Sigmoid colon (tissue), 7 donors: ENCODE results near the gene NUMBL. TPM values are rescaled to one million over a fixed set of nuclear protein-coding genes. Genes with fewer than 3 reads are reported as not detected.

Experiments used
- DNase-seq: peaks from one replicate; pipeline ENCODE4 v3.0.0-alpha.2; 2019
- H3K27ac ChIP-seq, 4 donors: fragments of 200-600 bp; sonication (generic); one replicate each; pipeline ENCODE4 v1.5.1; 2016 to 2019; ENCODE audit warnings: mild to moderate bottlenecking in 1 of 4
- H3K27me3 ChIP-seq, 3 donors: fragments of 200-600 bp; sonication (generic); one replicate each; pipeline ENCODE4 v1.5.1; 2019; ENCODE audit warnings: mild to moderate bottlenecking in 1 of 3
- H3K36me3 ChIP-seq, 4 donors: fragments of 200-600 bp; sonication (generic); one replicate each; pipeline ENCODE4 v1.5.1; 2016 to 2019
- H3K4me1 ChIP-seq, 4 donors: fragments of 200-600 bp; sonication (generic); one replicate each; pipeline ENCODE4 v1.5.1; 2017 to 2019
- H3K4me3 ChIP-seq, 4 donors: fragments of 200-600 bp; sonication (generic); one replicate each; pipeline ENCODE4 v1.5.1; 2017 to 2019; ENCODE audit warnings: mild to moderate bottlenecking in 2 of 4, moderate library complexity in 1 of 4
- H3K9me3 ChIP-seq, 4 donors: fragments of 200-600 bp in 3 of 4; sonication (generic) in 3 of 4; one replicate each; pipeline versions ENCODE4 v1.5.1 to v1.6.1; 2013 to 2019
- EP300 ChIP-seq, 4 donors: sonication (generic); formaldehyde crosslinking; IDR thresholded peaks; one replicate each; pipeline ENCODE4 v1.6.1; 2017; ENCODE audit warnings: antibody characterized with exemption in 4 of 4
- POLR2A ChIP-seq, 2 donors: fragments of 450-650 bp; IDR thresholded peaks; one replicate each; pipeline ENCODE4 v1.6.1; 2016; ENCODE audit warnings: antibody characterized with exemption in 2 of 2, mild to moderate bottlenecking in 2 of 2, moderate library complexity in 2 of 2
- POLR2AphosphoS5 ChIP-seq, 4 donors: sonication (generic); formaldehyde crosslinking; IDR thresholded peaks; one replicate each; pipeline ENCODE4 v1.6.1; 2017; ENCODE audit warnings: antibody characterized with exemption in 4 of 4
- WGBS, 2 donors: extraction: QIAGEN DNeasy Blood & Tissue Kit; methylation state at CpG; one replicate each; pipeline ENCODE4 v1.1.7; 2013; 5-methylcytosine and 5-hydroxymethylcytosine counted together
- intact Hi-C: fragments of 100-400 bp; cut with DNase I; formaldehyde crosslinking; loops from one replicate; pipeline ENCODE4 v1.15.1; 2023
- polyA plus RNA-seq, 3 donors: library from polyadenylated mRNA; stranded (reverse); fragments of 200-250 nt; gene quantifications; one replicate each; pipeline ENCODE4 v1.2.3, GENCODE V29; 2013
- total RNA-seq, 4 donors: library from RNA; depleted of rRNA; stranded (reverse); fragments of >200 nt; gene quantifications; one replicate each; pipeline ENCODE4 v1.1.0, GENCODE V29; 2016
- TF ChIP-seq, protein P1 (sequence below), 4 experiments: fragments of 450-650 bp in 3 of 4; fragments of 200-600 bp in 1 of 4; IDR thresholded peaks; one replicate each; pipeline ENCODE4 v1.5.1; 2016 to 2019; ENCODE audit warnings: antibody characterized with exemption in 4 of 4, mild to moderate bottlenecking in 3 of 4, moderate library complexity in 2 of 4
- donor health status: healthy with polysubstance abuse.
- donor health status: Bipolar disorder and iron deficiency.
- donor health status: healthy.

Gene NUMBL
- total and polyA plus RNA-seq, 7 donors: 3.0 to 38.2 (median 21.9) TPM

DNA sequence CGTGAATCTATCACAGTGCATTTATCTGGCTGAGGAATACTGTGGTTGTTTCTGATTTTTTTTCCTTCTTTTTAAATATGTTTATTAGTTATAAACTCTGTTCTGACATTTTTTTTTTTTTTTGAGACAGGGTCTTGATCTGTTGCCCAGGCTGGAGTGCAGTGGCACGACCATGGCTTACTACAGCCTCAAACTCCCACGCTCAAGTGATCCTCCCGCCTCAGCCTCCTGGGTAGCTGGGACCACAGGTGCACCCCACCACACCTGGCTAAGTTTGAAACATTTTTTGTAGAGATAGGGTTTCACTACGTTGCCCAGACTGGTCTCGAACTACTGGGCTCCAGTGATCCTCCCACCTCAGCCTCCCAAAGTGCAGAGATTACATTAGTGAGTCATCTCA is 6.6 kb upstream of the NUMBL start:
- H3K4me1 ChIP-seq: peaks cover 0 to 4% (median 0%) of the 10 kb centered on the region in 4 donors
- peaks cover 10 to 88% (median 26%) of the 10 kb centered on the region in 4 donors for H3K36me3 ChIP-seq
- intact Hi-C loops: no loop called here
- WGBS, 2 donors: 95 to 96% methylated on average over 6 of the region's 6 CpGs
- H3K4me3 ChIP-seq: no peak overlapping the region
- no peak overlapping the region for H3K27ac ChIP-seq
- no peaks in the 10 kb centered on the region for H3K27me3 ChIP-seq
- TF ChIP-seq POLR2A (IDR thresholded peaks at IDR 0.05) (no peak), EP300 (IDR thresholded peaks at IDR 0.05) (no peak), POLR2AphosphoS5 (IDR thresholded peaks at IDR 0.05) (no peak)
- TF ChIP-seq, protein P1, sequence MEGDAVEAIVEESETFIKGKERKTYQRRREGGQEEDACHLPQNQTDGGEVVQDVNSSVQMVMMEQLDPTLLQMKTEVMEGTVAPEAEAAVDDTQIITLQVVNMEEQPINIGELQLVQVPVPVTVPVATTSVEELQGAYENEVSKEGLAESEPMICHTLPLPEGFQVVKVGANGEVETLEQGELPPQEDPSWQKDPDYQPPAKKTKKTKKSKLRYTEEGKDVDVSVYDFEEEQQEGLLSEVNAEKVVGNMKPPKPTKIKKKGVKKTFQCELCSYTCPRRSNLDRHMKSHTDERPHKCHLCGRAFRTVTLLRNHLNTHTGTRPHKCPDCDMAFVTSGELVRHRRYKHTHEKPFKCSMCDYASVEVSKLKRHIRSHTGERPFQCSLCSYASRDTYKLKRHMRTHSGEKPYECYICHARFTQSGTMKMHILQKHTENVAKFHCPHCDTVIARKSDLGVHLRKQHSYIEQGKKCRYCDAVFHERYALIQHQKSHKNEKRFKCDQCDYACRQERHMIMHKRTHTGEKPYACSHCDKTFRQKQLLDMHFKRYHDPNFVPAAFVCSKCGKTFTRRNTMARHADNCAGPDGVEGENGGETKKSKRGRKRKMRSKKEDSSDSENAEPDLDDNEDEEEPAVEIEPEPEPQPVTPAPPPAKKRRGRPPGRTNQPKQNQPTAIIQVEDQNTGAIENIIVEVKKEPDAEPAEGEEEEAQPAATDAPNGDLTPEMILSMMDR (IDR thresholded peaks at IDR 0.05): no peak
- no peaks in the 10 kb centered on the region for H3K9me3 ChIP-seq
- DNase-seq: no peak

DNA sequence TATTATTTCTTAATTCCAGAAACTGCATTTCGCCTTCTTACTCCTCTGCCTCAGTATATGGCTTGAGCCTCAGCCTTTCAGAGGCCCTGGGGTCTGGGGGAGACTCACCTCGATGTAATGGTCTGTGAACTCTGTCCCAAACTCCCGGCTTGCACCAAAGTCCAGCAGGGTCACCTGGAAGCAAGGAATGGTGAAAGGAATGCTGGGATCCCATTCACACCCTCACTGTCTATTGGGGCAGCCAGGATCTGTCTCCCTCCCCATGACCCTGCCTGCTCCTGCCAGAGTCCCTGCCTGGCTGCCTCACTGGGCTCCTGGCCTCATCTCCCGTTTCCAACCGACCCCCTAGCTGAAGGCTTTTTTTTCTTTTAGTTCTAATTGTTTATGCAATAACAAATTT is 5.4 kb upstream of the NUMBL start:
- Histone ChIP-seq H3K27me3 (no peaks in the 10 kb centered on the region), H3K4me1 (peaks cover 0 to 14% (median 10%) of the 10 kb centered on the region in 4 donors), H3K27ac (no peak overlapping the region), H3K36me3 (peaks cover 10 to 80% (median 25%) of the 10 kb centered on the region in 4 donors), H3K4me3 (no peak overlapping the region), H3K9me3 (no peaks in the 10 kb centered on the region)
- TF ChIP-seq POLR2A (IDR thresholded peaks at IDR 0.05): no peak
- TF ChIP-seq POLR2AphosphoS5 (IDR thresholded peaks at IDR 0.05): no peak
- TF ChIP-seq, protein P1 (IDR thresholded peaks at IDR 0.05): no peak
- no peak for TF ChIP-seq EP300 (IDR thresholded peaks at IDR 0.05)
- WGBS, 2 donors: 89 to 91% methylated on average over 5 of the region's 5 CpGs
- no peak for DNase-seq
- intact Hi-C loops: no loop called here

DNA sequence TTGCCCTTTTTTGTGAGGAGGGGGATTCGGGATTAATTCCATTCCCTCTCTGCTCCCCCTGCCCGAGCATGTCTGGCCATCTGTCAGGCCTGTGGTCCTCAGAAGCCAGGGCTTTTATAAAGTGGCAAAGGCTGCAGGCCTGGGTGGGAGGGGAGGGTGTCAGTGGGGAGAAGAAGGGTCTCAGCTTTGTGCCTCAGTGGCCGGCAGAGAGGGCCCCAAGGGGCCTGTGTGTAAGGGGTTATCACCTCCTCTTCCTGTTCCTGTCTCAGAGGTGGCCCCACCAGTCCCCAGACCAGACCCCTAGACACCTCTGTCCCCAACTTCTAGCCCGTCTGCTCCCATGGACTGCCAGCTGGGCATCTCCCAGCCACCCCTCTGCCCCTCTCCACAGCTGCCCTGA is 3.4 kb upstream of the NUMBL start:
- intact Hi-C loops: no loop called here
- Histone ChIP-seq H3K4me3 (no peak overlapping the region), H3K9me3 (no peaks in the 10 kb centered on the region), H3K27ac (no peak overlapping the region), H3K4me1 (peaks cover 0 to 27% (median 25%) of the 10 kb centered on the region in 4 donors), H3K27me3 (no peaks in the 10 kb centered on the region), H3K36me3 (peaks cover 5 to 60% (median 18%) of the 10 kb centered on the region in 4 donors)
- DNase-seq: no peak
- no peak for TF ChIP-seq POLR2A (IDR thresholded peaks at IDR 0.05)
- no peak for TF ChIP-seq EP300 (IDR thresholded peaks at IDR 0.05)
- no peak for TF ChIP-seq POLR2AphosphoS5 (IDR thresholded peaks at IDR 0.05)
- TF ChIP-seq, protein P1 (IDR thresholded peaks at IDR 0.05): no peak
- 78 to 90% methylated on average over 4 of the region's 4 CpGs for WGBS, 2 donors

DNA sequence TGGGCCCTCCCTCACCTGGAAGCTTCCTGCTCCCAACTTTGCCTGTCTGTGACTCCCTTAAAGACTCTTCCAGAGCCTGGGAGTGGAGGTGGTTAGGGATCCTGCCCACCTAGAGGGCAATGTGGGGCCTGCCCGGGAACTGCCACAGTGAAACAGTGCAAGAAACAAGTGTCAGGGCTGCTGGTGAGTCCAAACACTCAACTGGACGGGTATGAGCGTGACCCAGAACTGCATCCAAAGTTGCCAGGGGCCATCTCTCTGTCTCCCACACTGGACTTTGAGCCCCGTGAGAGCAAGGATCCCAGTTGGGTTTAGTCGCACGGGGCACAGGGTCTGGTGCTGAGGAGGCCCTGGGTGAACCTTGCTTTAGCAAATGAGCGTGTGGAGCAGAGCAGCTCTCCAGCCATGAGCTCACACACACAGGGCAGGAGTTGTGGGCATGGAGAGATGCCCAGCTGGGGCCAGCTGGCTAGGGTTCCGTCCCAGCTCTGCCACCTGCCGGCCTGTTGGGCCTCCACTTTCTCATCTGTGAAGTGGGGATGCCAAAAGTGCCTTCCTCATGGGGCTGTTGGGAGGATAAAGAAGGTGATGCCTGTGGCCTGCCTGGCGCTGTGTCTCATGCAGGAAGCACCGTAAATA is 2.8 kb upstream of the NUMBL start:
- no peak overlapping the region for H3K27ac ChIP-seq
- peaks cover 0 to 33% (median 29%) of the 10 kb centered on the region in 4 donors for H3K4me1 ChIP-seq
- H3K36me3 ChIP-seq: peaks cover 5 to 54% (median 18%) of the 10 kb centered on the region in 4 donors
- DNase-seq: no peak
- TF ChIP-seq, protein P1 (IDR thresholded peaks at IDR 0.05): no peak
- TF ChIP-seq POLR2AphosphoS5 (IDR thresholded peaks at IDR 0.05) (no peak), EP300 (IDR thresholded peaks at IDR 0.05) (no peak), POLR2A (IDR thresholded peaks at IDR 0.05) (no peak)
- H3K9me3 ChIP-seq: no peaks in the 10 kb centered on the region
- 92 to 93% methylated on average over 11 of the region's 11 CpGs for WGBS, 2 donors
- H3K27me3 ChIP-seq: no peaks in the 10 kb centered on the region
- intact Hi-C loops: no loop called here
- H3K4me3 ChIP-seq: no peak overlapping the region

DNA sequence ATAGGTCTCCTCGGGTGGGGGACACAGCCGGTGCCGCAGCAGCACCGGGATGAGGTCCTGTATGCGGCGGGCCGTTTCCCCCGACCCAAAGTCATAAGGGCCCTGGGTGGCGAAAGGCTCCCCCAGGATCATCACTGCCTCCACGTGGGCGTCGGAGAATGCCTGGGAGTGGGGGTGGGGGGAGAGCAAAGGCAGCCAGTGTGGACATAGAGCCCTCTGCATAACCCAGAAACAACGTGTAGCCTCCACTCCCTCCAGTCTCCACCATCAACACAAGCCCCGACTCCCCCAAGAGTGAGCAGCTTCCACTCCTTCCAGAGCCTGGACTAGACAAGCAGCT is 1.7 kb upstream of the NUMBL start:
- Histone ChIP-seq H3K27me3 (no peaks in the 10 kb centered on the region), H3K4me1 (peaks cover 0 to 43% (median 36%) of the 10 kb centered on the region in 4 donors), H3K27ac (peak overlapping the region; percentile 91 to 95 (median 94)), H3K36me3 (peaks cover 5 to 46% (median 18%) of the 10 kb centered on the region in 4 donors), H3K9me3 (no peaks in the 10 kb centered on the region), H3K4me3 (no peak overlapping the region)
- no peak for DNase-seq
- intact Hi-C loops: no loop called here
- 88 to 90% methylated on average over 14 of the region's 14 CpGs for WGBS, 2 donors
- no peak for TF ChIP-seq EP300 (IDR thresholded peaks at IDR 0.05)
- TF ChIP-seq POLR2AphosphoS5 (IDR thresholded peaks at IDR 0.05): no peak
- TF ChIP-seq POLR2A (IDR thresholded peaks at IDR 0.05): no peak
- TF ChIP-seq, protein P1 (IDR thresholded peaks at IDR 0.05): no peak
